HG03460 (cell line): ENCODE data around the gene MRFAP1L1.
A peak's percentile ranks its signal among the peaks of the same experiment; 100 is the strongest.
"Not testable (repeated sequence)": the region's sequence is repeated elsewhere in the genome, so short reads cannot be mapped to it uniquely, and the experiment has no call there.

Experiments
- ATAC-seq: cut with Tn5 transposase; IDR thresholded peaks from one replicate; pipeline ENCODE4 v1.9.1; 2021; ENCODE audit not compliant: unreplicated experiment

The MRFAP1L1 gene

GRCh38 chr4:6709230-6710114 lies at the start of gene MRFAP1L1:
Gene MRFAP1L1 (minus strand): TSS chr4:6709865. CDS start chr4:6709629, 236 bp downstream.
- ATAC-seq = peak; percentile 70

- no peak for ATAC-seq
Observed at GRCh38 chr4:6758728-6759127, 49.1 kb upstream of the MRFAP1L1 start.

GRCh38 chr4:6756345-6756744 lies 46.7 kb upstream of the MRFAP1L1 start:
- ATAC-seq = not testable (repeated sequence)

GRCh38 chr4:6755088-6755753 lies 45.6 kb upstream of the MRFAP1L1 start:
- ATAC-seq = no peak

GRCh38 chr4:6754481-6755087 lies 44.9 kb upstream of the MRFAP1L1 start:
- no peak for ATAC-seq

- ATAC-seq = no peak
Observed at GRCh38 chr4:6753891-6754290, 44.2 kb upstream of the MRFAP1L1 start.

GRCh38 chr4:6753103-6753560 lies 43.5 kb upstream of the MRFAP1L1 start:
- no peak for ATAC-seq

- ATAC-seq = no peak
Observed at GRCh38 chr4:6752486-6752829, 42.8 kb upstream of the MRFAP1L1 start.

- no peak for ATAC-seq
Observed at GRCh38 chr4:6751611-6752485, 42.2 kb upstream of the MRFAP1L1 start.

GRCh38 chr4:6750286-6751221 lies 40.9 kb upstream of the MRFAP1L1 start:
- ATAC-seq = no peak

GRCh38 chr4:6749340-6750171 lies 39.9 kb upstream of the MRFAP1L1 start:
- no peak for ATAC-seq

- ATAC-seq = no peak
Observed at GRCh38 chr4:6748286-6748685, 38.6 kb upstream of the MRFAP1L1 start.

- ATAC-seq = no peak
Observed at GRCh38 chr4:6747294-6748051, 37.8 kb upstream of the MRFAP1L1 start.

GRCh38 chr4:6746721-6747293 lies 37.1 kb upstream of the MRFAP1L1 start:
- no peak for ATAC-seq

GRCh38 chr4:6742989-6743388 lies 33.3 kb upstream of the MRFAP1L1 start:
- no peak for ATAC-seq

GRCh38 chr4:6742507-6742906 lies 32.8 kb upstream of the MRFAP1L1 start:
- ATAC-seq = no peak

GRCh38 chr4:6740347-6740746 lies 30.7 kb upstream of the MRFAP1L1 start:
- no peak for ATAC-seq

- no peak for ATAC-seq
Observed at GRCh38 chr4:6739920-6740319, 30.3 kb upstream of the MRFAP1L1 start.
